ENCODE measurements around the gene SLC19A1.
A peak's percentile ranks its signal among the peaks of the same experiment; 100 is the strongest.
"Not testable (repeated sequence)": the region's sequence is repeated elsewhere in the genome, so short reads cannot be mapped to it uniquely, and the experiment has no call there.

Gene SLC19A1

GRCh38 chr21:45531393-45532215, 10.6 kb downstream of the SLC19A1 start:
- peaks cover 0 to 1% of the 10 kb centered on the region in 2 donors for H3K9me3 Mint-ChIP-seq
- ATAC-seq (replicated peaks) = no peak
- no peak for DNase-seq
- peaks cover 35 to 46% of the 10 kb centered on the region in 2 donors for H3K36me3 Mint-ChIP-seq
- H3K4me1 Mint-ChIP-seq = peaks cover 16 to 34% of the 10 kb centered on the region in 2 donors
- no peak overlapping the region for H3K27ac Mint-ChIP-seq
- no peak overlapping the region for H3K4me3 Mint-ChIP-seq
- H3K27me3 Mint-ChIP-seq = no peaks in the 10 kb centered on the region

- H3K27ac Mint-ChIP-seq; DNase-seq; H3K4me3 Mint-ChIP-seq; ATAC-seq (replicated peaks); H3K27me3 Mint-ChIP-seq; H3K9me3 Mint-ChIP-seq: not testable (repeated sequence)
- H3K4me1 Mint-ChIP-seq = peaks cover 14 to 34% of the 10 kb centered on the region in 2 donors
- H3K36me3 Mint-ChIP-seq = peaks cover 34 to 41% of the 10 kb centered on the region in 2 donors
These were observed 11.2 kb downstream of the SLC19A1 start for GRCh38 chr21:45531114-45531392.

GRCh38 chr21:45530423-45531113, 11.7 kb downstream of the SLC19A1 start:
- Mint-ChIP-seq H3K36me3 (peaks cover 38 to 42% of the 10 kb centered on the region in 2 donors), H3K27me3 (no peaks in the 10 kb centered on the region), H3K27ac (no peak overlapping the region), H3K4me1 (peaks cover 14 to 32% of the 10 kb centered on the region in 2 donors), H3K9me3 (peaks cover 0 to 1% of the 10 kb centered on the region in 2 donors), H3K4me3 (no peak overlapping the region)
- DNase-seq (no peak), ATAC-seq (replicated peaks) (no peak)

- Mint-ChIP-seq H3K4me3 (no peak overlapping the region), H3K27ac (no peak overlapping the region), H3K9me3 (peaks cover 0 to 1% of the 10 kb centered on the region in 2 donors), H3K36me3 (peaks cover 33 to 42% of the 10 kb centered on the region in 2 donors), H3K4me1 (peaks cover 12 to 26% of the 10 kb centered on the region in 2 donors), H3K27me3 (no peaks in the 10 kb centered on the region)
- ATAC-seq (replicated peaks) (no peak), DNase-seq (no peak)
These were observed 12.3 kb downstream of the SLC19A1 start for GRCh38 chr21:45529785-45530422.

- Mint-ChIP-seq H3K9me3 (peaks cover 0 to 1% of the 10 kb centered on the region in 2 donors), H3K36me3 (peaks cover 33 to 38% of the 10 kb centered on the region in 2 donors), H3K27ac (no peak overlapping the region), H3K4me1 (peaks cover 9 to 26% of the 10 kb centered on the region in 2 donors), H3K4me3 (no peak overlapping the region), H3K27me3 (no peaks in the 10 kb centered on the region)
- DNase-seq (no peak), ATAC-seq (replicated peaks) (no peak)
These were observed 13.1 kb downstream of the SLC19A1 start for GRCh38 chr21:45528981-45529784.

- ATAC-seq (replicated peaks) = no peak
- Mint-ChIP-seq H3K9me3 (peaks cover 0 to 1% of the 10 kb centered on the region in 2 donors), H3K4me3 (no peak overlapping the region), H3K27me3 (no peaks in the 10 kb centered on the region), H3K27ac (no peak overlapping the region), H3K4me1 (peaks cover 5 to 16% of the 10 kb centered on the region in 2 donors), H3K36me3 (peaks cover 29 to 37% of the 10 kb centered on the region in 2 donors)
- no peak for DNase-seq
These were observed 14.1 kb downstream of the SLC19A1 start for GRCh38 chr21:45528028-45528705.

- not testable (repeated sequence) for H3K27ac Mint-ChIP-seq, H3K4me3 Mint-ChIP-seq, H3K27me3 Mint-ChIP-seq, H3K9me3 Mint-ChIP-seq, H3K4me1 Mint-ChIP-seq, DNase-seq
- ATAC-seq (replicated peaks) = peak in 1 of 2 donors; percentile 22
- H3K36me3 Mint-ChIP-seq = peaks cover 30 to 41% of the 10 kb centered on the region in 2 donors
These were observed 14.9 kb downstream of the SLC19A1 start for GRCh38 chr21:45527151-45527999.

GRCh38 chr21:45525910-45526306, 16.3 kb downstream of the SLC19A1 start:
- peaks cover 0 to under 1% of the 10 kb centered on the region in 2 donors for H3K9me3 Mint-ChIP-seq
- DNase-seq (no peak), ATAC-seq (replicated peaks) (no peak)
- peaks cover 0 to 6% of the 10 kb centered on the region in 2 donors for H3K4me1 Mint-ChIP-seq
- H3K4me3 Mint-ChIP-seq = no peak overlapping the region
- no peak overlapping the region for H3K27ac Mint-ChIP-seq
- H3K36me3 Mint-ChIP-seq = peaks cover 39 to 46% of the 10 kb centered on the region in 2 donors
- H3K27me3 Mint-ChIP-seq = no peaks in the 10 kb centered on the region

GRCh38 chr21:45525153-45525909, 16.9 kb downstream of the SLC19A1 start:
- Mint-ChIP-seq H3K9me3 (peaks cover 0 to 3% of the 10 kb centered on the region in 2 donors), H3K27me3 (no peaks in the 10 kb centered on the region), H3K36me3 (peaks cover 45 to 52% of the 10 kb centered on the region in 2 donors), H3K4me1 (peaks cover 0 to 6% of the 10 kb centered on the region in 2 donors), H3K4me3 (no peak overlapping the region), H3K27ac (no peak overlapping the region)
- DNase-seq (no peak), ATAC-seq (replicated peaks) (no peak)

- H3K27me3 Mint-ChIP-seq = no peaks in the 10 kb centered on the region
- H3K4me3 Mint-ChIP-seq = no peak overlapping the region
- peaks cover 6 to 9% of the 10 kb centered on the region in 2 donors for H3K9me3 Mint-ChIP-seq
- peaks cover 51 to 58% of the 10 kb centered on the region in 2 donors for H3K36me3 Mint-ChIP-seq
- ATAC-seq (replicated peaks) = no peak
- peaks cover 0 to 6% of the 10 kb centered on the region in 2 donors for H3K4me1 Mint-ChIP-seq
- no peak overlapping the region for H3K27ac Mint-ChIP-seq
- no peak for DNase-seq
These were observed 17.5 kb downstream of the SLC19A1 start for GRCh38 chr21:45524756-45525152.

GRCh38 chr21:45523411-45524101, 18.7 kb downstream of the SLC19A1 start:
- Mint-ChIP-seq H3K9me3 (peaks cover 17% of the 10 kb centered on the region in 2 donors), H3K36me3 (peaks cover 60 to 70% of the 10 kb centered on the region in 2 donors), H3K4me3 (no peak overlapping the region), H3K27ac (no peak overlapping the region), H3K4me1 (peaks cover 0 to 6% of the 10 kb centered on the region in 2 donors), H3K27me3 (no peaks in the 10 kb centered on the region)
- DNase-seq (no peak), ATAC-seq (replicated peaks) (no peak)

GRCh38 chr21:45522986-45523385, 19.3 kb downstream of the SLC19A1 start:
- H3K4me3 Mint-ChIP-seq = no peak overlapping the region
- no peak for ATAC-seq (replicated peaks)
- H3K4me1 Mint-ChIP-seq = peaks cover 0 to 6% of the 10 kb centered on the region in 2 donors
- H3K36me3 Mint-ChIP-seq = peaks cover 64 to 74% of the 10 kb centered on the region in 2 donors
- no peak overlapping the region for H3K27ac Mint-ChIP-seq
- H3K27me3 Mint-ChIP-seq = no peaks in the 10 kb centered on the region
- H3K9me3 Mint-ChIP-seq = peaks cover 22% of the 10 kb centered on the region in 2 donors
- DNase-seq = no peak
